Measurements from ENCODE around the gene ARTN.

ARTN gene

GRCh38 chr1:43974443-43975248, 41.0 kb downstream of the ARTN start, which contains the start of gene ATP6V0B:
Gene ATP6V0B, plus strand, starts transcription at chr1:43974960. Its CDS starts 81 bp downstream, at chr1:43975041.
- peak within 1 kb of the TSS; percentile 84 for H3K4me3 ChIP-seq (ENCODE audit: low read depth, low read length)
- TF ChIP-seq CTCF (IDR thresholded peaks at IDR 0.05; ENCODE audit: low read depth, low read length), result peak; percentile 11
- DNase-seq (ENCODE audit: low read depth, low spot score), result peak; percentile 93
- in situ Hi-C loops (cut with HindIII; ENCODE audit: low sequenced_read_pairs), result no loop called here

- no peak for DNase-seq (ENCODE audit: low read depth, low spot score)
- in situ Hi-C loops (cut with HindIII; ENCODE audit: low sequenced_read_pairs), result no loop called here
- no peak for TF ChIP-seq CTCF (IDR thresholded peaks at IDR 0.05; ENCODE audit: low read depth, low read length)
- peak overlapping the region; percentile 84 for H3K4me3 ChIP-seq (ENCODE audit: low read depth, low read length)
Observed at GRCh38 chr1:43975249-43975961, 41.8 kb downstream of the ARTN start.

GRCh38 chr1:43976045-43976444, 42.4 kb downstream of the ARTN start:
- DNase-seq (ENCODE audit: low read depth, low spot score), result no peak
- peak overlapping the region; percentile 84 for H3K4me3 ChIP-seq (ENCODE audit: low read depth, low read length)
- no peak for TF ChIP-seq CTCF (IDR thresholded peaks at IDR 0.05; ENCODE audit: low read depth, low read length)
- in situ Hi-C loops (cut with HindIII; ENCODE audit: low sequenced_read_pairs), result no loop called here

GRCh38 chr1:43976890-43977289, 43.3 kb downstream of the ARTN start:
- no peak overlapping the region for H3K4me3 ChIP-seq (ENCODE audit: low read depth, low read length)
- in situ Hi-C loops (cut with HindIII; ENCODE audit: low sequenced_read_pairs), result no loop called here
- no peak for DNase-seq (ENCODE audit: low read depth, low spot score)
- no peak for TF ChIP-seq CTCF (IDR thresholded peaks at IDR 0.05; ENCODE audit: low read depth, low read length)

- DNase-seq (ENCODE audit: low read depth, low spot score), result no peak
- TF ChIP-seq CTCF (IDR thresholded peaks at IDR 0.05; ENCODE audit: low read depth, low read length), result no peak
- in situ Hi-C loops (cut with HindIII; ENCODE audit: low sequenced_read_pairs), result no loop called here
- H3K4me3 ChIP-seq (ENCODE audit: low read depth, low read length), result no peak overlapping the region
Observed at GRCh38 chr1:43977376-43978263, 44.0 kb downstream of the ARTN start.

- peak overlapping the region; percentile 59 for H3K4me3 ChIP-seq (ENCODE audit: low read depth, low read length)
- TF ChIP-seq CTCF (IDR thresholded peaks at IDR 0.05; ENCODE audit: low read depth, low read length), result no peak
- no peak for DNase-seq (ENCODE audit: low read depth, low spot score)
- in situ Hi-C loops (cut with HindIII; ENCODE audit: low sequenced_read_pairs), result no loop called here
Observed at GRCh38 chr1:43978264-43978550, 44.6 kb downstream of the ARTN start.

Data from astrocyte of the spinal cord (primary cell).